ENCODE measurements around the gene ZNF219. TPM values are rescaled to one million over a fixed set of nuclear protein-coding genes. Genes with fewer than 3 reads are reported as not detected.

ZNF219 gene
- total and polyA plus RNA-seq, 2 donors (not counting 1 experiment from before 2014, with no cell fraction given): 3.3 to 6.4 TPM

- no peaks in the 10 kb centered on the region for H3K27me3 ChIP-seq (replicated peaks in 1 of 4; ENCODE audit: control extremely low read depth in 1 of 4, control insufficient read depth in 3 of 4, insufficient read depth in 4 of 4, low read length in 3 of 4)
- no peaks in the 10 kb centered on the region for H3K79me2 ChIP-seq (ENCODE audit: control insufficient read depth, insufficient read depth, low read length)
- intact Hi-C loops (cut with micrococcal nuclease): no loop called here
- no peaks in the 10 kb centered on the region for H4K20me1 ChIP-seq (ENCODE audit: control insufficient read depth, insufficient read depth, low read length, poor library complexity, severe bottlenecking)
- ATAC-seq (ENCODE audit: low read depth): no peak
- H3K27ac ChIP-seq (ENCODE audit: low read length in 2 of 2): no peak overlapping the region
- ChIA-PET CTCF (interaction anchor here (1.0 to 1.6 kb wide), 2 partner anchors 20 to 24 kb away, joined by 3 read pairs; no protein-coding TSS in a partner anchor), POLR2A (no interaction called here)
- no peaks in the 10 kb centered on the region for H3K36me3 ChIP-seq (replicated peaks in 1 of 2; ENCODE audit: control extremely low read depth in 1 of 2, control insufficient read depth in 1 of 2, extremely low read depth in 1 of 2, insufficient read depth in 2 of 2, low read length in 1 of 2)
- no peaks in the 10 kb centered on the region for H3K4me1 Mint-ChIP-seq
- no peak overlapping the region for H2AFZ ChIP-seq (ENCODE audit: insufficient read depth, low read depth, low read length, poor library complexity, severe bottlenecking)
- H3K4me3 Mint-ChIP-seq: no peak overlapping the region
- no peak overlapping the region for H3K4me3 ChIP-seq (ENCODE audit: control extremely low read depth in 1 of 5, extremely low read depth in 1 of 5, insufficient read depth in 1 of 5, low read depth in 2 of 5, low read length in 4 of 5)
- H3K4me1 ChIP-seq (ENCODE audit: control insufficient read depth in 2 of 2, insufficient read depth in 2 of 2, low read length in 2 of 2): no peaks in the 10 kb centered on the region
- no peak for TF ChIP-seq EZH2 (IDR thresholded peaks at IDR 0.05; ENCODE audit: borderline replicate concordance, insufficient read depth, low read depth, low read length, poor library complexity, severe bottlenecking)
- TF ChIP-seq, protein P1, sequence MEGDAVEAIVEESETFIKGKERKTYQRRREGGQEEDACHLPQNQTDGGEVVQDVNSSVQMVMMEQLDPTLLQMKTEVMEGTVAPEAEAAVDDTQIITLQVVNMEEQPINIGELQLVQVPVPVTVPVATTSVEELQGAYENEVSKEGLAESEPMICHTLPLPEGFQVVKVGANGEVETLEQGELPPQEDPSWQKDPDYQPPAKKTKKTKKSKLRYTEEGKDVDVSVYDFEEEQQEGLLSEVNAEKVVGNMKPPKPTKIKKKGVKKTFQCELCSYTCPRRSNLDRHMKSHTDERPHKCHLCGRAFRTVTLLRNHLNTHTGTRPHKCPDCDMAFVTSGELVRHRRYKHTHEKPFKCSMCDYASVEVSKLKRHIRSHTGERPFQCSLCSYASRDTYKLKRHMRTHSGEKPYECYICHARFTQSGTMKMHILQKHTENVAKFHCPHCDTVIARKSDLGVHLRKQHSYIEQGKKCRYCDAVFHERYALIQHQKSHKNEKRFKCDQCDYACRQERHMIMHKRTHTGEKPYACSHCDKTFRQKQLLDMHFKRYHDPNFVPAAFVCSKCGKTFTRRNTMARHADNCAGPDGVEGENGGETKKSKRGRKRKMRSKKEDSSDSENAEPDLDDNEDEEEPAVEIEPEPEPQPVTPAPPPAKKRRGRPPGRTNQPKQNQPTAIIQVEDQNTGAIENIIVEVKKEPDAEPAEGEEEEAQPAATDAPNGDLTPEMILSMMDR (IDR thresholded peaks at IDR 0.05): no peak
- no peaks in the 10 kb centered on the region for H3K9me3 ChIP-seq (ENCODE audit: control extremely low read depth in 1 of 3, control insufficient read depth in 2 of 3, insufficient read depth in 1 of 3, low read length in 2 of 3)
- H3K9me3 Mint-ChIP-seq (ENCODE audit: insufficient read depth): no peaks in the 10 kb centered on the region
- H3K27me3 Mint-ChIP-seq: no peaks in the 10 kb centered on the region
- no peak for DNase-seq
- no peak overlapping the region for H3K4me2 ChIP-seq (replicated peaks; ENCODE audit: low read depth, low read length, poor library complexity, severe bottlenecking)
- no peak overlapping the region for H3K27ac Mint-ChIP-seq
- WGBS (ENCODE audit: insufficient coverage): no CpG with 5 or more reads among the region's 4 CpGs
- no peak overlapping the region for H3K9ac ChIP-seq (ENCODE audit: low read length)
Measured at GRCh38 chr14:21112255-21112654, 13.8 kb upstream of the ZNF219 start.

- DNase-seq (no peak), ATAC-seq (ENCODE audit: low read depth) (no peak)
- no peak overlapping the region for H3K4me3 ChIP-seq (ENCODE audit: control extremely low read depth in 1 of 5, extremely low read depth in 1 of 5, insufficient read depth in 1 of 5, low read depth in 2 of 5, low read length in 4 of 5)
- intact Hi-C loops (cut with micrococcal nuclease): loop anchor here (10.0 kb wide), 1 partner anchor 495 kb away; no protein-coding TSS in a partner anchor
- no peaks in the 10 kb centered on the region for H3K36me3 ChIP-seq (replicated peaks in 1 of 2; ENCODE audit: control extremely low read depth in 1 of 2, control insufficient read depth in 1 of 2, extremely low read depth in 1 of 2, insufficient read depth in 2 of 2, low read length in 1 of 2)
- CTCF ChIA-PET: interaction anchor here (0.7 to 11.8 kb wide), 11 partner anchors 14 to 250 kb away, joined by 3 to 348 read pairs (median 4); partner anchors contain the start of gene ARHGEF40
- no peaks in the 10 kb centered on the region for H4K20me1 ChIP-seq (ENCODE audit: control insufficient read depth, insufficient read depth, low read length, poor library complexity, severe bottlenecking)
- POLR2A ChIA-PET: no interaction called here
- H3K9ac ChIP-seq (ENCODE audit: low read length): no peak overlapping the region
- peaks cover 6 to 8% of the 10 kb centered on the region in 2 donors for H3K4me1 ChIP-seq (ENCODE audit: control insufficient read depth in 2 of 2, insufficient read depth in 2 of 2, low read length in 2 of 2)
- H3K9me3 ChIP-seq (ENCODE audit: control extremely low read depth in 1 of 3, control insufficient read depth in 2 of 3, insufficient read depth in 1 of 3, low read length in 2 of 3): no peaks in the 10 kb centered on the region
- H3K27ac Mint-ChIP-seq: no peak overlapping the region
- peaks cover 6% of the 10 kb centered on the region for H3K4me1 Mint-ChIP-seq
- H2AFZ ChIP-seq (ENCODE audit: insufficient read depth, low read depth, low read length, poor library complexity, severe bottlenecking): no peak overlapping the region
- no peaks in the 10 kb centered on the region for H3K27me3 ChIP-seq (replicated peaks in 1 of 4; ENCODE audit: control extremely low read depth in 1 of 4, control insufficient read depth in 3 of 4, insufficient read depth in 4 of 4, low read length in 3 of 4)
- H3K27ac ChIP-seq (ENCODE audit: low read length in 2 of 2): no peak overlapping the region
- TF ChIP-seq EZH2 (IDR thresholded peaks at IDR 0.05; ENCODE audit: borderline replicate concordance, insufficient read depth, low read depth, low read length, poor library complexity, severe bottlenecking): no peak
- TF ChIP-seq, protein P1 (IDR thresholded peaks at IDR 0.05): no peak
- no peaks in the 10 kb centered on the region for H3K27me3 Mint-ChIP-seq
- H3K4me3 Mint-ChIP-seq: no peak overlapping the region
- H3K79me2 ChIP-seq (ENCODE audit: control insufficient read depth, insufficient read depth, low read length): no peaks in the 10 kb centered on the region
- no peaks in the 10 kb centered on the region for H3K9me3 Mint-ChIP-seq (ENCODE audit: insufficient read depth)
- WGBS (ENCODE audit: insufficient coverage): 72% methylated on average over 4 of the region's 6 CpGs
- no peak overlapping the region for H3K4me2 ChIP-seq (replicated peaks; ENCODE audit: low read depth, low read length, poor library complexity, severe bottlenecking)
Measured at GRCh38 chr14:21109377-21110138, 11.1 kb upstream of the ZNF219 start.
